Endodermal cell (in vitro differentiated cells): ENCODE measurements around the gene TRRAP. TPM values are rescaled to one million over a fixed set of nuclear protein-coding genes. Genes with fewer than 3 reads are reported as not detected.

ENCODE experiments used
- DNase-seq: peaks from one replicate; pipeline ENCODE4 v3.0.0-alpha.2; 2017
- H3K27ac ChIP-seq: 2 replicates; pipeline ENCODE4 v1.5.1; 2013; ENCODE audit warnings: mild to moderate bottlenecking, low read depth, low read length, moderate library complexity
- H3K27me3 ChIP-seq: 2 replicates; pipeline ENCODE4 v1.6.1; 2013; ENCODE audit warnings: mild to moderate bottlenecking, low read length, moderate library complexity; ENCODE audit not compliant: insufficient read depth, control insufficient read depth, poor library complexity, severe bottlenecking
- H3K36me3 ChIP-seq: 2 replicates; pipeline ENCODE4 v1.7.0; 2013; ENCODE audit warnings: mild to moderate bottlenecking, low read length, moderate library complexity; ENCODE audit not compliant: control insufficient read depth, insufficient read depth
- H3K4me1 ChIP-seq: one replicate; pipeline ENCODE4 v1.7.0; 2013; ENCODE audit warnings: low read length; ENCODE audit not compliant: control insufficient read depth, insufficient read depth
- H3K4me3 ChIP-seq: 2 replicates; pipeline ENCODE4 v1.5.1; 2013; ENCODE audit warnings: mild to moderate bottlenecking, low read length, moderate library complexity
- H3K9ac ChIP-seq: 2 replicates; pipeline ENCODE4 v1.6.1; 2013; ENCODE audit warnings: mild to moderate bottlenecking, low read length, moderate library complexity; ENCODE audit not compliant: poor library complexity, severe bottlenecking; ENCODE audit errors: extremely low read depth
- H3K9me3 ChIP-seq: 2 replicates; pipeline ENCODE4 v1.6.1; 2013; ENCODE audit warnings: mild to moderate bottlenecking, low read length, moderate library complexity; ENCODE audit not compliant: control insufficient read depth
- H3K27ac Mint-ChIP-seq: 2 replicates; pipeline ENCODE4 v1.8.0; 2020; ENCODE audit warnings: mixed read lengths
- H3K27me3 Mint-ChIP-seq: 2 replicates; pipeline ENCODE4 v1.8.0; 2021; ENCODE audit warnings: mild to moderate bottlenecking, mixed read lengths; ENCODE audit not compliant: insufficient read depth
- H3K36me3 Mint-ChIP-seq: 2 replicates; pipeline ENCODE4 v1.8.0; 2020; ENCODE audit warnings: low read depth, mixed read lengths
- H3K4me1 Mint-ChIP-seq: 2 replicates; pipeline ENCODE4 v1.8.0; 2020; ENCODE audit warnings: mixed read lengths
- H3K4me3 Mint-ChIP-seq: 2 replicates; pipeline ENCODE4 v1.8.0; 2020; ENCODE audit warnings: mild to moderate bottlenecking, moderate library complexity, mixed read lengths
- H3K9me3 Mint-ChIP-seq: 2 replicates; pipeline ENCODE4 v1.8.0; 2020; ENCODE audit warnings: mild to moderate bottlenecking, mixed read lengths
- WGBS, 2 experiments: methylation state at CpG; one replicate each; pipeline versions ENCODE4 v1.1.5 to v1.1.7; 2013; ENCODE audit warnings: missing lambda C conversion rate in 2 of 2, mixed read lengths in 1 of 2; ENCODE audit not compliant: insufficient coverage in 1 of 2, insufficient read length in 1 of 2; 5-methylcytosine and 5-hydroxymethylcytosine counted together
- total RNA-seq, 2 donors: library from RNA; stranded (reverse); fragmentation: NEBNext Ultra II Directional in 1 of 2; extraction: Animal tissue kit (Norgen Biotek cat#: 25700) in 1 of 2; gene quantifications; 2 replicates in 1 of 2; 3 replicates in 1 of 2; pipeline ENCODE4 v1.2.1, GENCODE V29; 2021
- TF ChIP-seq, protein P1 (sequence below): fragments of 200-600 bp; sonication (generic); conservative IDR thresholded peaks from 2 replicates; pipeline ENCODE4 v1.5.0; 2021; ENCODE audit warnings: antibody characterized with exemption, mild to moderate bottlenecking

TRRAP gene
- total RNA-seq, 2 donors from 2014 or later = 64.3 to 68.8 TPM

DNA sequence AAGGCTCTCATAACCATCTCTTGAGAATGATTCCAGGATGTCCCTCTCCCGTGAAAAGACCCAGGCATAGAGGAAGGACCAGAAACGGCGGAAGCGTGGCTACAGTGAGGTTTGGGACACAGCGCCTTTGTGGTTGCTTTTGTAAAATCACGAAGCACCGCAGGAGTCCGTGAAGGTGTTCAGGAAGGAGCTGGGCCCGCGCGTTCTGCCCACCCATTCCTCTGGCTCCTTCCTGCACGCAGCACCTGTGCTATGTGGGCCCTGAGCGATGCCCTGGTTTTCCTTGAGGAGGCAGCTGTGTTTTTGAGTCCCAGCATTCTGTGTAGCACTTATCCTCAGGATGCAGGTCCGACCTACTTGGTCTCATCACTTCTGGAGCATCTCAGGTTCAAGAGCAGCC, 112.8 kb downstream of the TRRAP start:
- H3K27ac ChIP-seq = no peak overlapping the region
- Mint-ChIP-seq H3K4me1 (no peaks in the 10 kb centered on the region), H3K36me3 (peaks cover 85% of the 10 kb centered on the region), H3K27ac (no peak overlapping the region), H3K27me3 (no peaks in the 10 kb centered on the region), H3K9me3 (peaks cover 8% of the 10 kb centered on the region), H3K4me3 (no peak overlapping the region)
- peaks cover 6% of the 10 kb centered on the region for H3K9me3 ChIP-seq
- 97 to 99% methylated on average over 14 of the region's 14 CpGs for WGBS, 2 experiments
- no peak for DNase-seq
- H3K9ac ChIP-seq = no peak overlapping the region
- TF ChIP-seq, protein P1, sequence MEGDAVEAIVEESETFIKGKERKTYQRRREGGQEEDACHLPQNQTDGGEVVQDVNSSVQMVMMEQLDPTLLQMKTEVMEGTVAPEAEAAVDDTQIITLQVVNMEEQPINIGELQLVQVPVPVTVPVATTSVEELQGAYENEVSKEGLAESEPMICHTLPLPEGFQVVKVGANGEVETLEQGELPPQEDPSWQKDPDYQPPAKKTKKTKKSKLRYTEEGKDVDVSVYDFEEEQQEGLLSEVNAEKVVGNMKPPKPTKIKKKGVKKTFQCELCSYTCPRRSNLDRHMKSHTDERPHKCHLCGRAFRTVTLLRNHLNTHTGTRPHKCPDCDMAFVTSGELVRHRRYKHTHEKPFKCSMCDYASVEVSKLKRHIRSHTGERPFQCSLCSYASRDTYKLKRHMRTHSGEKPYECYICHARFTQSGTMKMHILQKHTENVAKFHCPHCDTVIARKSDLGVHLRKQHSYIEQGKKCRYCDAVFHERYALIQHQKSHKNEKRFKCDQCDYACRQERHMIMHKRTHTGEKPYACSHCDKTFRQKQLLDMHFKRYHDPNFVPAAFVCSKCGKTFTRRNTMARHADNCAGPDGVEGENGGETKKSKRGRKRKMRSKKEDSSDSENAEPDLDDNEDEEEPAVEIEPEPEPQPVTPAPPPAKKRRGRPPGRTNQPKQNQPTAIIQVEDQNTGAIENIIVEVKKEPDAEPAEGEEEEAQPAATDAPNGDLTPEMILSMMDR = no peak
- no peak overlapping the region for H3K4me3 ChIP-seq
- H3K4me1 ChIP-seq = no peaks in the 10 kb centered on the region
- no peaks in the 10 kb centered on the region for H3K27me3 ChIP-seq
- H3K36me3 ChIP-seq = peaks cover 95% of the 10 kb centered on the region

DNA sequence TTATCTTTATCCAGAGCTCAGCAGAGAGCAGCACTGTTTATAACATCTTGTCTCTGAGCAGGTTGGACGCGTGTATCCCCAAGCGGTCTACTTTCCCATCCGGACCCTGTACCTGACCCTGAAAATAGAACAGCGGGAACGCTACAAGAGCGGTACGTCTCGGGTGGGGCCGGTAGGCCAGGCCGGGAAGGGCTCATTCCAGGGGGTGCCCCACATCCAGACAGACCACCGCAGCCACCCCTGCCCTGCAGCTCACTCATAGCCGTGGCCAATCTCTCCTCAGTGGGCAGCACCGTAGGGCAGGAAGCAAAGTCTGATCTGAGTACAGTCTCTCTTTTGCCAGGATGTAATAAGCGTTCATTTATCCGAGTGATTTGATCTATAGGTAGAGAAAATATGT, 113.7 kb downstream of the TRRAP start:
- Mint-ChIP-seq H3K27me3 (no peaks in the 10 kb centered on the region), H3K9me3 (peaks cover under 1% of the 10 kb centered on the region), H3K27ac (peak overlapping the region; percentile 31), H3K4me3 (no peak overlapping the region), H3K4me1 (no peaks in the 10 kb centered on the region), H3K36me3 (peaks cover 80% of the 10 kb centered on the region)
- Histone ChIP-seq H3K27ac (no peak overlapping the region), H3K27me3 (no peaks in the 10 kb centered on the region), H3K9me3 (no peaks in the 10 kb centered on the region), H3K9ac (no peak overlapping the region), H3K36me3 (peaks cover 91% of the 10 kb centered on the region), H3K4me3 (no peak overlapping the region), H3K4me1 (no peaks in the 10 kb centered on the region)
- WGBS, 2 experiments = 95 to 100% methylated on average over 8 to 16 of the region's 16 CpGs
- TF ChIP-seq, protein P1 = no peak
- no peak for DNase-seq

DNA sequence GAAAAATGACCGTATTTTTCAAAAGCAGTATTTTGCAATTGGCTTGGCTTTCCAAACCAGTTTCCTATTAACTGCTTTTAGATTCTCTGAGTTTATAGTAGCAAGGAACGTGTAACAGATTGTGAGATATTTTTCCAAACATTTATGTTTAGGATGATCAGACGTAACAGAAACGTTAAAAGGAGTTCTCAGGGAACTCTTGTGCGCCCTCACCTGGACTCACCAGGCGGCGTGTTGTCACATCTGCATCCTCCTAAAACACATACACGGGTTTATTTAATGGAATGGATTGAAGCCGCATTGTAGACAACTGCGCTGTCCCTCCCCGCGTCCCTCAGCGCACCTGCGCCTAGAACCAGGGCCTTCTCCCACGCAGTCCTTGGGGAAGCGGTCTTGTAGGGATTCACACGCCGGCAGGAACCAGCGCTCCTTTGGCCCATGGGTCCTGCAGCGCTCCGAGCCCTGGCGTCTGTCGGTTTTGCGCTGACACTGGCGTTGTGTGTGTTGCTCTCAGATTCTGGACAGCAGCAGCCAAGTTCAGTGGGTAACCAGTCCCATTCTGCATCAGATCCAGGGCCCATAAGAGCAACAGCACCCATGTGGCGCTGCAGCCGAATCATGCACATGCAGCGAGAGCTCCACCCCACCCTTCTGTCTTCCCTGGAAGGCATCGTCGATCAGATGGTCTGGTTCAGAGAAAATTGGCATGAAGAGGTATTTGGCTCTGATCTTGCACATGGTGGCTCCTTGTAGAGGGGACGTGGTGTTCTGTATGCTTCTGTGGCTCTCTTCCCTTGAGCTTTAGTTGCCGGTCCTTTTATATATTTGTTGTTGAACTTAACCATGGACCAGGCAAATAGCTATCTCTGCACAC, 114.9 kb downstream of the TRRAP start:
- Mint-ChIP-seq H3K36me3 (peaks cover 69% of the 10 kb centered on the region), H3K9me3 (no peaks in the 10 kb centered on the region), H3K27ac (no peak overlapping the region), H3K27me3 (no peaks in the 10 kb centered on the region), H3K4me3 (no peak overlapping the region), H3K4me1 (no peaks in the 10 kb centered on the region)
- Histone ChIP-seq H3K27ac (no peak overlapping the region), H3K9me3 (no peaks in the 10 kb centered on the region), H3K4me3 (no peak overlapping the region), H3K9ac (no peak overlapping the region), H3K4me1 (no peaks in the 10 kb centered on the region), H3K27me3 (no peaks in the 10 kb centered on the region), H3K36me3 (peaks cover 90% of the 10 kb centered on the region)
- DNase-seq = peak; percentile 67
- 94% methylated on average over 30 to 32 of the region's 32 CpGs for WGBS, 2 experiments
- TF ChIP-seq, protein P1 = peak; percentile 58
